AG09309 (cell line): Measurements from ENCODE around the gene LAD1.

Source experiments
- DNase-seq: peaks from one replicate; pipeline ENCODE4 v3.0.0-alpha.2; 2010; ENCODE audit warnings: low read depth
- H3K4me3 ChIP-seq: 2 replicates; pipeline ENCODE4 v1.5.1; 2011; ENCODE audit warnings: mild to moderate bottlenecking, low read depth, low read length, moderate library complexity; ENCODE audit not compliant: control insufficient read depth
- TF ChIP-seq, protein P1 (sequence below): IDR thresholded peaks from 2 replicates; pipeline ENCODE4 v1.5.1; 2011; ENCODE audit warnings: mild to moderate bottlenecking, low read depth, low read length, inconsistent platforms; ENCODE audit not compliant: insufficient read depth, control insufficient read depth; ENCODE audit errors: missing control alignments

LAD1 gene

DNA sequence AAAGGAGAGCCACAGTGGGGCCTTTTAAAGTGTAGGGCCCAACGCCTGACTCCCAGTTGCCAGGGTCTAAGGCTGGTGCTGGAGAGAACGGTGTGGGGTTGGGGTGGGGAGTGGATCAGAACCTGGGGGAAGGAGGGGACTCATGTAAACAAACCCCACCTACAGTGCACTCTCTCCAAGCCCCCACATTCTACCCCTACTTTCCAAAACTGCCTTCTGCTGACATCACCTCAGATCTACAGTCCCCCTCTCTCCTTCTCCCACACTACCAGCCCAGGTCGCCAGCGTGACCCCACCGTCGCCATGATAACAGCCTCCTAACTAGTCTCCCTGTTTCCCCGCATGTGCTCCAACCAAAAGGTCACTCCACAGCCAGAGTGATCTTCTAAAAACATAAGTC, 48.2 kb downstream of the LAD1 start:
- no peak overlapping the region for H3K4me3 ChIP-seq
- DNase-seq, result no peak
- TF ChIP-seq, protein P1, sequence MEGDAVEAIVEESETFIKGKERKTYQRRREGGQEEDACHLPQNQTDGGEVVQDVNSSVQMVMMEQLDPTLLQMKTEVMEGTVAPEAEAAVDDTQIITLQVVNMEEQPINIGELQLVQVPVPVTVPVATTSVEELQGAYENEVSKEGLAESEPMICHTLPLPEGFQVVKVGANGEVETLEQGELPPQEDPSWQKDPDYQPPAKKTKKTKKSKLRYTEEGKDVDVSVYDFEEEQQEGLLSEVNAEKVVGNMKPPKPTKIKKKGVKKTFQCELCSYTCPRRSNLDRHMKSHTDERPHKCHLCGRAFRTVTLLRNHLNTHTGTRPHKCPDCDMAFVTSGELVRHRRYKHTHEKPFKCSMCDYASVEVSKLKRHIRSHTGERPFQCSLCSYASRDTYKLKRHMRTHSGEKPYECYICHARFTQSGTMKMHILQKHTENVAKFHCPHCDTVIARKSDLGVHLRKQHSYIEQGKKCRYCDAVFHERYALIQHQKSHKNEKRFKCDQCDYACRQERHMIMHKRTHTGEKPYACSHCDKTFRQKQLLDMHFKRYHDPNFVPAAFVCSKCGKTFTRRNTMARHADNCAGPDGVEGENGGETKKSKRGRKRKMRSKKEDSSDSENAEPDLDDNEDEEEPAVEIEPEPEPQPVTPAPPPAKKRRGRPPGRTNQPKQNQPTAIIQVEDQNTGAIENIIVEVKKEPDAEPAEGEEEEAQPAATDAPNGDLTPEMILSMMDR, result no peak

DNA sequence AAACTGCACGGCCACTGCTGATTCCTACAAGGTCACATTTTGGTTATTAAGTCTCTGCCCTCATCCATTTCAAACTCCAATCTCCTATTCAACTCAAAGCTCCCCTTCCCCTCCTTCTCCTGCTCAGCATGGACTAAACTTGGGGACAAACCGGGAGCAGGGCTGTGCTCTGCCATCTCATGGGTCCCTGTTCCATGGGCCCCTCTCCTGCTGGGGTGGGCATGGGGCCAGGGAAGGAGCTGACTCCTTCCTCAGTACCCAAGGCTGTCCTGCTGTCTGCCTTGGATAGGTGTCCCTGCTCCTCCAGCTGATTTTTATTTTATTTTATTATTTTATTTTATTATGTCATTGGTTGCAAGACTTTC, 48.8 kb downstream of the LAD1 start:
- no peak overlapping the region for H3K4me3 ChIP-seq
- TF ChIP-seq, protein P1, result no peak
- DNase-seq, result no peak

DNA sequence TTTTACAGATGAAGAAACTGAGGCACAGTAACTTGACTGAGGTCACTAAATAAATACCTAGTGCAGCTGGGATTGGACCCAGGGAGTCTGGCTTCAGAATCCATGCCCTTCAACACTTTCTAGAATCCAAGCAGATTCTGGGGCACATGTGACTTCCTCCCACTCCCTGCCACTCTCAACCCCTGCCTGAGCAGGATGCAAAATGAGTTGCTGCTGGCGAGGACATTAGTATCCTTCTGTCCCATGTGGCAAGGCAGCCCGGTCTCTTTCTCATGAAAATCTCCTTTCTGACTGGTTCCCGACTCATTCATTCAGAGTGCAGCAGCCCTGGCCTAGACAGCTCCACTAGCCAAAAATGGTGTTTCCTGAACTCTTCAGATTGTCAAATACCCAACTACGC, 50.0 kb downstream of the LAD1 start:
- TF ChIP-seq, protein P1, result no peak
- no peak overlapping the region for H3K4me3 ChIP-seq
- no peak for DNase-seq

DNA sequence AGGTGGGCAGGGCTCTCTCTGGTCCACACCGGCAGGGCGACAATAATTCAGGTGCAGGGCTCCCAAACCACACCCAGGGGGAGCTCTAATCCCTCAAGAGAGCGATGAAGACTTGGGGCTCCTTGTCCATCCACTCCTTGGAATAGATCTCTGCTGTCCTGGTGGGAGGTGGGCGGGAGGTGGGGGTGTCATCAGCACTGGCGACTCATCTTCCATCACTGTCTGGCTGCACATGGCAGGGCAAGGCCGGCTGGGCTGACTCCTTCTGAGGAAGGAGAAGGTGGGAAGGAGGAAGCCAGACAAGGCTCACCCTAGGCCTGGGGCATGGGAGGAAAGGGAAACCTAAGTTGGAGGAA, 50.9 kb downstream of the LAD1 start:
- H3K4me3 ChIP-seq, result no peak overlapping the region
- TF ChIP-seq, protein P1, result peak; percentile 77
- DNase-seq, result peak; percentile 10

DNA sequence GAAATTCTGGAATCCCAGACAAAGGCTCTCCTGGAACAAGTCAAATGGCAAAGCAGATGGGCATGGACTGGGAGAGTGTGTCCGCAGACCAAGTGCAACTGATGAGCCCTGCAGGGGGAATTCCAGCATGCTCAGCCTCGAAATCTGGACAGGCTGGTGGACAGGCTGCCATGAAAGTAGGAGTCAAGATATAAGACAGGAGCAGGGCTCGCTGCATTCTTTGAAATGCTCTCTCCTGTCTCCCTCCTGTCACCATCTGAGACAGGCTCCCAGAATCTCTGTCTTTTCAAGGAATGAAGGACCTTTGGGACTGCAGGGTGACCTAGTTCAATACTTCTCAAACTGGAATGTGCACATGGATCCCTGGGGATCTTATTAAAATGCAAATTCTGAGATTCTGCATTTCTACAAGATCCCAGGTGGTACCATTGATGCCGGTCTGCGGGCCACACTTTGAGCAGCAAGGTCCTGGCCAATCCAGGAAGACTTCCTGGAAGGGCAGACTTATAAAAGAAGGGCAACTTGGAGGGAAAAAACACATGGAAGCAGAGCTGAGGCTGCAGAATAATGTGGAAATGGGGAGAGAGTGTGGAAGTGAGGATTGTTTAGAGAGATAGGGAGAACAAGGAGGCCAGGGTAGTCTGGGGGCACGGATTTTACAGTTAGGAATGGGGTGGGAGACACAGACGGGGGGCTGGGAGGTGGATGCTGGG, 51.5 kb downstream of the LAD1 start:
- DNase-seq, result no peak
- H3K4me3 ChIP-seq, result no peak overlapping the region
- TF ChIP-seq, protein P1, result no peak

DNA sequence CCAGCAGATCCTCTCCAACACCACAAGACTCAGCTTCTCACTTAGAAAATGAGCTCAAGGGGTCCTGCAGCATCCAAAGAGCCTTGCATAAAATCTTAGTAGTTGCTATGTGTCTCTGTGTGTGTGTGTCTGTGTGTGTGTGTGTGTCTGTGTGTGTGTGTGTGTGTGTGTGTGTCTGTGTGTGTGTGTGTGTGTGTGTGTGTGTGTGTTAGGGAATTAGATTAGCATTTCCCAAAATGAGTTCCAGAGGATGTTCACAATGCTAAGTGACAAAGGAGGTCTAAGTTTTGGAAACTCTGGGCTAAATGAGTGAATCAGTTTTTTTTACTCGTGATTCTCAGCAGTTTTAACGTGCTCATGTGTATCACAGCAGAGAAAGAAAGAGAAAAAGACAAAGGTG, 52.1 kb downstream of the LAD1 start:
- no peak overlapping the region for H3K4me3 ChIP-seq
- DNase-seq, result no peak
- TF ChIP-seq, protein P1, result no peak
